Upper lobe of right lung (tissue), 1 donor: ENCODE results near the gene C19orf33. TPM values are rescaled to one million over a fixed set of nuclear protein-coding genes. Genes with fewer than 3 reads are reported as not detected.

Experiments
- ATAC-seq: fragments of 200-7000 bp; cut with Tn5 transposase; one replicate; pipeline ENCODE4 v1.9.1; 2020; ENCODE audit warnings: mild to moderate bottlenecking, moderate library complexity
- DNase-seq: peaks from one replicate; pipeline ENCODE4 v3.0.0-alpha.2; 2020
- H3K27ac ChIP-seq: fragments of 200-600 bp; one replicate; pipeline ENCODE4 v1.8.0; 2022
- H3K27me3 ChIP-seq: fragments of 200-600 bp; one replicate; pipeline ENCODE4 v1.8.0; 2022; ENCODE audit warnings: mild to moderate bottlenecking
- H3K36me3 ChIP-seq: fragments of 200-600 bp; one replicate; pipeline ENCODE4 v1.8.0; 2022
- H3K4me1 ChIP-seq: fragments of 200-600 bp; one replicate; pipeline ENCODE4 v1.8.0; 2022
- H3K4me3 ChIP-seq: fragments of 200-600 bp; one replicate; pipeline ENCODE4 v1.8.0; 2022; ENCODE audit warnings: mild to moderate bottlenecking
- H3K9me3 ChIP-seq: fragments of 200-600 bp; one replicate; pipeline ENCODE4 v1.8.0; 2022
- CTCF ChIP-seq: fragments of 200-600 bp; IDR thresholded peaks from one replicate; pipeline ENCODE4 v1.8.0; 2022; ENCODE audit warnings: antibody characterized with exemption
- intact Hi-C: fragments of 100-400 bp; cut with DNase I; formaldehyde crosslinking; loops from one replicate; pipeline ENCODE4 v1.11.0; 2022
- total RNA-seq: library from RNA; stranded (reverse); fragmentation: NEBNext Ultra II Directional; extraction: Animal tissue kit (Norgen Biotek cat#: 25700); gene quantifications from one replicate; pipeline ENCODE4 v1.2.1, GENCODE V29; 2021
- donor health status: DM: no; HTN: yes; CAD: no; lungs with severe emphysema.

C19orf33 gene
- total RNA-seq, 1 donor from 2014 or later, result 63.0 TPM

GRCh38 chr19:38308006-38308766 is 4.1 kb downstream of the C19orf33 start:
- Histone ChIP-seq H3K9me3 (no peaks in the 10 kb centered on the region), H3K27me3 (no peaks in the 10 kb centered on the region), H3K4me1 (peaks cover 10% of the 10 kb centered on the region), H3K4me3 (no peak overlapping the region), H3K36me3 (peaks cover 5% of the 10 kb centered on the region), H3K27ac (no peak overlapping the region)
- no peak for DNase-seq
- no peak for ATAC-seq
- intact Hi-C loops, result no loop called here
- TF ChIP-seq CTCF, result no peak

GRCh38 chr19:38308926-38309614 is 5.0 kb downstream of the C19orf33 start:
- H3K36me3 ChIP-seq, result peaks cover 5% of the 10 kb centered on the region
- TF ChIP-seq CTCF, result no peak
- peaks cover 10% of the 10 kb centered on the region for H3K4me1 ChIP-seq
- no peak overlapping the region for H3K27ac ChIP-seq
- no peak for ATAC-seq
- no peak overlapping the region for H3K4me3 ChIP-seq
- intact Hi-C loops, result no loop called here
- DNase-seq, result no peak
- no peaks in the 10 kb centered on the region for H3K9me3 ChIP-seq
- H3K27me3 ChIP-seq, result no peaks in the 10 kb centered on the region

GRCh38 chr19:38309615-38310278 is 5.7 kb downstream of the C19orf33 start:
- no peak for TF ChIP-seq CTCF
- H3K4me1 ChIP-seq, result peaks cover 5% of the 10 kb centered on the region
- ATAC-seq, result no peak
- intact Hi-C loops, result no loop called here
- no peak overlapping the region for H3K27ac ChIP-seq
- H3K27me3 ChIP-seq, result no peaks in the 10 kb centered on the region
- H3K4me3 ChIP-seq, result no peak overlapping the region
- peaks cover 5% of the 10 kb centered on the region for H3K36me3 ChIP-seq
- no peaks in the 10 kb centered on the region for H3K9me3 ChIP-seq
- DNase-seq, result no peak

GRCh38 chr19:38310279-38310670 is 6.2 kb downstream of the C19orf33 start:
- no peak for DNase-seq
- intact Hi-C loops, result no loop called here

GRCh38 chr19:38310986-38311385 is 6.9 kb downstream of the C19orf33 start:
- DNase-seq, result no peak
- intact Hi-C loops, result no loop called here
- Histone ChIP-seq H3K27me3 (no peaks in the 10 kb centered on the region), H3K4me1 (peaks cover 7% of the 10 kb centered on the region), H3K27ac (no peak overlapping the region), H3K4me3 (no peak overlapping the region), H3K9me3 (no peaks in the 10 kb centered on the region), H3K36me3 (peaks cover 5% of the 10 kb centered on the region)
- no peak for ATAC-seq
- no peak for TF ChIP-seq CTCF

More at GRCh38 chr19:38310279-38310670, 6.2 kb downstream of the C19orf33 start:
- Histone ChIP-seq H3K27ac (no peak overlapping the region), H3K27me3 (no peaks in the 10 kb centered on the region), H3K36me3 (peaks cover 5% of the 10 kb centered on the region), H3K4me3 (no peak overlapping the region), H3K9me3 (no peaks in the 10 kb centered on the region), H3K4me1 (peaks cover 8% of the 10 kb centered on the region)
- no peak for ATAC-seq
- no peak for TF ChIP-seq CTCF
